Mammary epithelial cell (primary cell): ENCODE measurements around the gene FBXO8.
A peak's percentile ranks its signal among the peaks of the same experiment; 100 is the strongest.

Experiments
- CTCF ChIP-seq, 2 donors: IDR thresholded peaks in 1 of 2; conservative IDR thresholded peaks in 1 of 2; 2 replicates each; pipeline ENCODE4 v1.5.1; 2011 to 2012; ENCODE audit warnings: inconsistent platforms in 2 of 2, low read length in 2 of 2, mild to moderate bottlenecking in 2 of 2, control low read depth in 1 of 2, low read depth in 1 of 2; ENCODE audit not compliant: insufficient read depth in 1 of 2; ENCODE audit errors: extremely low read depth in 1 of 2
- EZH2 ChIP-seq: IDR thresholded peaks from 2 replicates; pipeline ENCODE4 v1.6.1; 2012; ENCODE audit warnings: low read length, inconsistent platforms, borderline replicate concordance

- TF ChIP-seq CTCF (conservative IDR thresholded peaks at IDR 0.05 in 1 of 2, IDR thresholded peaks at IDR 0.05 in 1 of 2; ENCODE audit: extremely low read depth in 1 of 2, insufficient read depth in 1 of 2, low read depth in 1 of 2, low read length in 2 of 2) (no peak), EZH2 (peak; percentile 65)
Observed at GRCh38 chr4:174211622-174212044, 71.8 kb downstream of the FBXO8 start.
